ENCODE data around the gene RGS12.

The RGS12 gene

DNA sequence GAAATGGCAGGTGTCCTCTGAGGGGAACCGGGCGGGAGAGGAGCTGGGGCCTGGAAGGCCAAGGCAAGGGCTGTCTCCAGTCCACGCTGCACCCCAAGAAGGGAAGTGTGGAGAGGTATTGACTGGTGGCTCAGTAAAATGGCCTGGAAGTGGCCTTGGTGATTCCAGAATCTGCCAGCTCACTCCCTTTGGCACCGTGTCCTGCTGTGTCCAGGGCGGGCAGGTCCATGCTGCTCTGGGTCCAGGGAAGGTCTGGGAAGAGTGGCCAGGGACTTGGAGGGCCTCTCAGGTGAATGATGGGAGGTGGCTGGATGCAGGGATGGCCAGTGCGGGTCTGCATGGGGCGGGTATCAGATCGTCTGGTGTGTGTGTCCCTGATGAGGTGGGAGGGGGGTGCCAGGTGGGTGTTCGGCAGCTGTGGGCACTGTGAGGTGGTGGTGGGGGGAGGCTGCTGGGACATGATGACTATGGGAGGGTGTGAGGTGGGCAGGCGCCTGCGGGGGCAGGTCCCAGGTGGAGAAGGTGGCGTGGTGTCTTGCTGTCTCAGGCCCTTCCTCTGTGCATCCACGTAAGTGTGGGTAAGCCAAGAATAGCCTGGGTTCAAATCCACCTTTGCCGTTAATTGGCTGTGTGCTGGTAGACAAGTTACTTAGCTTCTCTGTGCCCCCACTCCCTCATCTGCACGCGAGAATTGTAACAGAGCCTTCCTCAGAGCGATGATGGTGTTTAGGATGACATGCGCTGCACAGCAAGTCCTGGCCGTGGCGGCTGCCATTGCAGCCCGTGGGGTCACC is 17.7 kb downstream of the RGS12 start:
- Histone ChIP-seq H2BK5ac (ENCODE audit: low read length) (no peak overlapping the region), H3K79me1 (ENCODE audit: low read length) (peaks cover 8% of the 10 kb centered on the region), H2BK15ac (replicated peaks; ENCODE audit: low read depth) (no peak overlapping the region), H3K4me1 (ENCODE audit: control insufficient read depth, low read depth, low read length) (no peaks in the 10 kb centered on the region), H3K36me3 (ENCODE audit: control insufficient read depth, insufficient read depth, low read length) (no peaks in the 10 kb centered on the region), H4K8ac (ENCODE audit: low read depth, low read length) (no peak overlapping the region), H3K27ac (ENCODE audit: low read depth, low read length) (no peak overlapping the region), H3K18ac (ENCODE audit: low read length) (no peak overlapping the region), H4K5ac (ENCODE audit: low read length) (no peak overlapping the region), H3K27me3 (ENCODE audit: insufficient read depth, low read length, poor library complexity) (no peaks in the 10 kb centered on the region), H2BK120ac (ENCODE audit: low read depth, low read length) (no peak overlapping the region), H3K4me3 (ENCODE audit: low read length) (no peak overlapping the region), H3K4ac (ENCODE audit: low read depth, low read length) (no peak overlapping the region), H3K79me2 (ENCODE audit: control insufficient read depth, insufficient read depth, low read length) (no peaks in the 10 kb centered on the region), H3K4me2 (ENCODE audit: low read length) (no peak overlapping the region), H3K56ac (ENCODE audit: low read length) (no peak overlapping the region), H2AK5ac (ENCODE audit: low read length) (no peak overlapping the region), H3K23ac (ENCODE audit: low read length) (no peak overlapping the region), H3K9ac (ENCODE audit: low read length) (no peak overlapping the region)
- DNase-seq, result no peak
- WGBS (ENCODE audit: extremely low coverage, insufficient coverage, low lambda C conversion rate), result no CpG with 5 or more reads among the region's 21 CpGs

DNA sequence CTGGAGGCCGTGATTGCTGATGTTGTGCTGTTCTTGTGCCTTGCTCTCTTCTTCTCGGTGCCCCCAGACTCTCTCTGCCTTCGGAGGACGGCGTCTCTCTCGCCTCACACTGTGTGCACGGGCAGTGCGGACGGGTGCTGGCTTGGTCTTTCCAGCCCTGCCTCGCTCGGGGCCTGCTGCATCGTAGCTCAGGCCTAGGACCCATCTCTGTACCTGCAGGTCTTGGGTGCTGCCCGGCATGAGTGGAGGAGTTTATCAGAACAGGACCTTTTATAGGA is 18.2 kb downstream of the RGS12 start:
- Histone ChIP-seq H3K4me2 (ENCODE audit: low read length) (no peak overlapping the region), H3K4me1 (ENCODE audit: control insufficient read depth, low read depth, low read length) (no peaks in the 10 kb centered on the region), H3K56ac (ENCODE audit: low read length) (no peak overlapping the region), H3K79me2 (ENCODE audit: control insufficient read depth, insufficient read depth, low read length) (no peaks in the 10 kb centered on the region), H3K27me3 (ENCODE audit: insufficient read depth, low read length, poor library complexity) (no peaks in the 10 kb centered on the region), H3K18ac (ENCODE audit: low read length) (no peak overlapping the region), H3K36me3 (ENCODE audit: control insufficient read depth, insufficient read depth, low read length) (no peaks in the 10 kb centered on the region), H4K5ac (ENCODE audit: low read length) (no peak overlapping the region), H3K4ac (ENCODE audit: low read depth, low read length) (no peak overlapping the region), H3K27ac (ENCODE audit: low read depth, low read length) (no peak overlapping the region), H2BK120ac (ENCODE audit: low read depth, low read length) (no peak overlapping the region), H2BK5ac (ENCODE audit: low read length) (no peak overlapping the region), H4K8ac (ENCODE audit: low read depth, low read length) (no peak overlapping the region), H3K4me3 (ENCODE audit: low read length) (no peak overlapping the region), H3K9ac (ENCODE audit: low read length) (no peak overlapping the region), H2AK5ac (ENCODE audit: low read length) (no peak overlapping the region), H3K23ac (ENCODE audit: low read length) (no peak overlapping the region), H3K79me1 (ENCODE audit: low read length) (peaks cover 7% of the 10 kb centered on the region), H2BK15ac (replicated peaks; ENCODE audit: low read depth) (no peak overlapping the region)
- no peak for DNase-seq
- WGBS (ENCODE audit: extremely low coverage, insufficient coverage, low lambda C conversion rate), result no CpG with 5 or more reads among the region's 13 CpGs

DNA sequence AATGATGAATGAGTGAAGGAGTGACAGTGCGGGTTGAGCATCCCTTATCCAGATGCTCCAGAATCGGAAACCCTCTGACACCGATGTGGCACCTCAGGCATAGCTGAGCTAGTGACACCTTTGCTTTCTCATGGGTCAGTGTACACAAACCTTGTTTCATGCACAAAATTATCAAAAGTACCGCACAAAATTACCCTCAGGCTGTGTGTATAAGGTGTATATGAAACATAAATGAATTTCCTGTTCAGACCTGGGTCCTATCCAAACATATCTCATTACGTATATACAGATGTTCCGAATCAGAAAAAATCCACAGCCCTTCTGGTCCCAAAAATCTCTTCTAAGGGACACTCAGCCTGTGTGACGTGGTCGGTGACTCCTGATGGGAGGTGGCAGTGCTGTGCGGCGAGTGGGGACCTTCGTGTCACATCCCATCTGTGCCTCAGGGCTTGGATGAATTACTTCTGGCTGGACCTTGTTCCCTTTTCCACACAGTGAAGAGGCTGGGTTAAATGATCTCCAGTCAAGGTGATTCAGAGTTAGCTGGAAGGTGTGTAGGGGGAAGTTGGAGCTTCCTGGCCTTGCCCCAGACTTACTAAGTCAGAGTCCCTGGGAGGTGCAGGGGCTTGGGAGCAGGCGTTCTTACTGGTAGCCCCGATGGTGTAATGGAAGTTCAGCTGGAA is 18.8 kb downstream of the RGS12 start:
- Histone ChIP-seq H2BK15ac (replicated peaks; ENCODE audit: low read depth) (no peak overlapping the region), H3K23ac (ENCODE audit: low read length) (no peak overlapping the region), H3K4me1 (ENCODE audit: control insufficient read depth, low read depth, low read length) (no peaks in the 10 kb centered on the region), H3K4ac (ENCODE audit: low read depth, low read length) (no peak overlapping the region), H3K9ac (ENCODE audit: low read length) (no peak overlapping the region), H3K27me3 (ENCODE audit: insufficient read depth, low read length, poor library complexity) (no peaks in the 10 kb centered on the region), H2BK120ac (ENCODE audit: low read depth, low read length) (no peak overlapping the region), H3K4me3 (ENCODE audit: low read length) (no peak overlapping the region), H3K56ac (ENCODE audit: low read length) (no peak overlapping the region), H3K79me1 (ENCODE audit: low read length) (peaks cover 7% of the 10 kb centered on the region), H4K5ac (ENCODE audit: low read length) (no peak overlapping the region), H3K27ac (ENCODE audit: low read depth, low read length) (no peak overlapping the region), H2AK5ac (ENCODE audit: low read length) (no peak overlapping the region), H4K8ac (ENCODE audit: low read depth, low read length) (no peak overlapping the region), H3K36me3 (ENCODE audit: control insufficient read depth, insufficient read depth, low read length) (no peaks in the 10 kb centered on the region), H3K79me2 (ENCODE audit: control insufficient read depth, insufficient read depth, low read length) (no peaks in the 10 kb centered on the region), H3K4me2 (ENCODE audit: low read length) (no peak overlapping the region), H3K18ac (ENCODE audit: low read length) (no peak overlapping the region), H2BK5ac (ENCODE audit: low read length) (no peak overlapping the region)
- DNase-seq, result no peak
- no CpG with 5 or more reads among the region's 13 CpGs for WGBS (ENCODE audit: extremely low coverage, insufficient coverage, low lambda C conversion rate)

- H3K23ac ChIP-seq (ENCODE audit: low read length), result no peak overlapping the region
- H2AK5ac ChIP-seq (ENCODE audit: low read length), result no peak overlapping the region
- H3K18ac ChIP-seq (ENCODE audit: low read length), result no peak overlapping the region
- no peaks in the 10 kb centered on the region for H3K27me3 ChIP-seq (ENCODE audit: insufficient read depth, low read length, poor library complexity)
- H4K8ac ChIP-seq (ENCODE audit: low read depth, low read length), result no peak overlapping the region
- H2BK5ac ChIP-seq (ENCODE audit: low read length), result no peak overlapping the region
- no peak overlapping the region for H4K5ac ChIP-seq (ENCODE audit: low read length)
- peaks cover 7% of the 10 kb centered on the region for H3K79me1 ChIP-seq (ENCODE audit: low read length)
- H3K27ac ChIP-seq (ENCODE audit: low read depth, low read length), result no peak overlapping the region
- no peaks in the 10 kb centered on the region for H3K79me2 ChIP-seq (ENCODE audit: control insufficient read depth, insufficient read depth, low read length)
- no peak overlapping the region for H3K9ac ChIP-seq (ENCODE audit: low read length)
- H2BK120ac ChIP-seq (ENCODE audit: low read depth, low read length), result no peak overlapping the region
- no peaks in the 10 kb centered on the region for H3K4me1 ChIP-seq (ENCODE audit: control insufficient read depth, low read depth, low read length)
- no peak overlapping the region for H3K56ac ChIP-seq (ENCODE audit: low read length)
- no peaks in the 10 kb centered on the region for H3K36me3 ChIP-seq (ENCODE audit: control insufficient read depth, insufficient read depth, low read length)
- H3K4me3 ChIP-seq (ENCODE audit: low read length), result no peak overlapping the region
- H2BK15ac ChIP-seq (replicated peaks; ENCODE audit: low read depth), result no peak overlapping the region
- no peak for DNase-seq
- no CpG with 5 or more reads among the region's 8 CpGs for WGBS (ENCODE audit: extremely low coverage, insufficient coverage, low lambda C conversion rate)
- no peak overlapping the region for H3K4me2 ChIP-seq (ENCODE audit: low read length)
- H3K4ac ChIP-seq (ENCODE audit: low read depth, low read length), result no peak overlapping the region
These were observed 19.5 kb downstream of the RGS12 start for GRCh38 chr4:3312362-3312761.

GRCh38 chr4:3313139-3313538 is 20.3 kb downstream of the RGS12 start:
- no peaks in the 10 kb centered on the region for H3K79me2 ChIP-seq (ENCODE audit: control insufficient read depth, insufficient read depth, low read length)

More at GRCh38 chr4:3313139-3313538, 20.3 kb downstream of the RGS12 start:
- no peak overlapping the region for H3K4ac ChIP-seq (ENCODE audit: low read depth, low read length)
- no peak overlapping the region for H2BK15ac ChIP-seq (replicated peaks; ENCODE audit: low read depth)
- H2AK5ac ChIP-seq (ENCODE audit: low read length), result no peak overlapping the region
- H3K4me1 ChIP-seq (ENCODE audit: control insufficient read depth, low read depth, low read length), result no peaks in the 10 kb centered on the region
- no peak overlapping the region for H3K56ac ChIP-seq (ENCODE audit: low read length)
- H3K4me2 ChIP-seq (ENCODE audit: low read length), result no peak overlapping the region
- no peak overlapping the region for H3K9ac ChIP-seq (ENCODE audit: low read length)
- no peak overlapping the region for H3K4me3 ChIP-seq (ENCODE audit: low read length)
- H4K5ac ChIP-seq (ENCODE audit: low read length), result no peak overlapping the region
- H3K23ac ChIP-seq (ENCODE audit: low read length), result no peak overlapping the region
- peaks cover 5% of the 10 kb centered on the region for H3K79me1 ChIP-seq (ENCODE audit: low read length)
- no peak overlapping the region for H3K27ac ChIP-seq (ENCODE audit: low read depth, low read length)
- no peak for DNase-seq
- H3K36me3 ChIP-seq (ENCODE audit: control insufficient read depth, insufficient read depth, low read length), result no peaks in the 10 kb centered on the region
- H4K8ac ChIP-seq (ENCODE audit: low read depth, low read length), result no peak overlapping the region
- H2BK120ac ChIP-seq (ENCODE audit: low read depth, low read length), result no peak overlapping the region
- no peaks in the 10 kb centered on the region for H3K27me3 ChIP-seq (ENCODE audit: insufficient read depth, low read length, poor library complexity)
- no peak overlapping the region for H2BK5ac ChIP-seq (ENCODE audit: low read length)
- no peak overlapping the region for H3K18ac ChIP-seq (ENCODE audit: low read length)
- no CpG with 5 or more reads among the region's 9 CpGs for WGBS (ENCODE audit: extremely low coverage, insufficient coverage, low lambda C conversion rate)
